NCI-H345 (cell line): ENCODE data around the gene ADM2.

Experiments
- DNase-seq: peaks from one replicate; lab custom pipeline; 2025; lab: John Stamatoyannopoulos, UW

ADM2 gene

DNA sequence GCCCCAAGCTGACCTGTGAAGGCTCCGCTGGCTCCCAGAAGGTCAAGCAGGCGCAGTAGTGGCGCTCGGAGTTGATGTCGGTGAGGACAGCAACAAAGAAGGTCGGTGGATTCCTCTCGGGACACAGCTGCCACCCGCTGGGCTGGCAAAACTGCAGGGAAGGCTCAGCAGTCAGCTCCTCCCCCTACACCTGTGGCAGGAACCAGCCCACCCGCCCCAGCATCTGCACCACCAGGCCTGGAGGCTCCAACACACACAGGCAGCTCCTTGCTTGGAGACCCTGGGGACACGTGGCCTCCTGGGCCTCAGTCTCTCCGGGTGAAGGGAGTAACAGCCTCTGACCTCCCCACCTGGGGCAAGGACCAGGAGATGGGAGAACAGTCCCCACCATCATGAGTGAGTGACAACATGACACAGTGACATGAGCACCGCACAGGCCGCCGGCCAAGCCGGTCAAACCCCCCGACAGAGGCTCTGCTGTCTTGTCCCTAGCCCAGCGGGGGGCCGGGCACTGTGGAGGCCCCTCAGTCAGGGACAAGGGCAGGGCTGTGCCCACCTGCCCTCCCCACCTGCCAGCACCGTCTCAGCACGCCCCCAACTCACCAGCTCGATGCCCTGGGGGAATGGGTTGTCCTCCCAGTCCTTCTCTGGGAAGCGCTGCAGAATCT, 13.4 kb upstream of the ADM2 start:
- no peak for DNase-seq

DNA sequence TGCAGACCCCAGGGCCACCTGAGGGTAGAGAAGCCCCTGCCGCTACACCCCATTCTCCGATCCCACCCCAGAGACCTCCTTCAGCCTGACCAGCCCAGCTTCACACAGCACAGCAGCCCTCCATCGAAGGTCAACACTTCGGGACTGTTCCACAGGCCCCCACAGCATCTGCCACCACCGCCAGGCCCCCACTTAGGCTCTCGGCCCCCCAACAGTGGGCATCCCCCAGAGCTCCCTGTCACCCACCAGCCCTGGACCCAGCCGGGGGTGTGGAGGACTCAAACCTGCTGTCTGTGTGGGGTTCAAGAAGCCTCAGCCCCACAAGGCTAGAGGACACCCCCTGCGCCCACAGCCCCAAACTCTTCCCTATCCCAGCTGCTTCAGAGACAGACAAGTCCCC, 12.7 kb upstream of the ADM2 start:
- DNase-seq, result no peak

- peak; percentile 85 for DNase-seq
These were observed 11.7 kb upstream of the ADM2 start for GRCh38 chr22:50469377-50470305.

- no peak for DNase-seq
These were observed 10.9 kb upstream of the ADM2 start for GRCh38 chr22:50470491-50470890.

GRCh38 chr22:50471197-50471847, 10.0 kb upstream of the ADM2 start:
- DNase-seq, result no peak

- no peak for DNase-seq
These were observed 9.4 kb upstream of the ADM2 start for GRCh38 chr22:50471962-50472361.

DNA sequence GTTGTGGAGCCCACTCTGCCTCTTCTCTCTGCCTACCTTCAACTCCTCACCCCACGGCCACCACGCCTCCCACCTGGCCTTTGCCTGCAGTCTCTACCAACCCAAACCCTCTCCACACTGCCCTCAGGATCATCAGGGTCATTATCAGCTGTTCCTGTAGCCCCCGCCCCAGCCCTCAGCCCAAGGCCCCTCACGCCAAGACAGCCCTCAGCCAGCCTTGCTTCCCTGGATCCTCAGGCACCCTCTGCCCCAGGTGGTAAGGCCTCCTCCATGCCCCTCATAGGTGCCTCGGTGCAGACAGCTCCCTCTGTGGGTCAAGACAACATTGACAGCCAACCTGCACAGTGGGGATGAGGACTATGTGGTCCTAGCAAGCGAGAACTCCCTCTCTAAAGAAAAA, 8.3 kb upstream of the ADM2 start:
- no peak for DNase-seq

DNA sequence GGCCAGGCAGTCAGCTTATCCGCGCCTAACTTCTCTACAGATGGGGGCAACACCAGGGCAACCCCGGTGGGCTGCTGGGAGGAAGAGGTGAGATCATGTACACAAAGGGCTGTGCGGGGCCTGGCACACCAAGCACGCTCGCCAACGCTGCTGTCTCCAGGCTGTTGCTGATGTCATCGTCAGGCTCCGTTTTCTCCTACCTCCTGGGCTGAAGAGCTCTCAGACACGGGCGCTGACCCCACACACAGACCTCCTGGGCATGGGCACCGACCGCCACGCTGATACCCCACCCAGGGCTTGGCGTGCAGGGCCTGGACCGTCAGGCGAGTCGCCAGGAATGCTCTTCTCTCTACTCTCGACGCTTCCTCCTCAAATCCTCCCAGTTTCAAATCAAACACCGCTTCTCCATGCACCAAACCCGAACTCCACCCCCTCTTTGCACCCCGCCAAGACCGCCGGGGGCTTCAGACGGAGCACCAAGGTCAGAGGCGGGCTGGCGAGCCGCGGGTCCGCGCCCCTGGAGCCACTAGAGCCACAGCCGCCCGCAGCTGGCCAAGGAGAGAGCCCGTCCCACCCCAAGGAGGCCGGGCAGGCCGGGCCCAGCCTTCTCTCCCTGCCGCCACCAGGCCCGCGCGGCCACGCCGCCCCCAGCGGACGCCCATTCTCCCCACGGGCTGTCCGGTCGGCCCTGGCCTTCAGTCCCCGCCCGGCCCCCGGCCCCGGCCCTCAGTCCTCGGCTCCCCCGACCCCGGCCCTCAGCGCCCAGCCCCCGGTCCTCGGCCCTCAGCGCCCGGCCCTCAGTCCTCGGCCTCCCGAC, 7.3 kb upstream of the ADM2 start:
- DNase-seq, result no peak

DNA sequence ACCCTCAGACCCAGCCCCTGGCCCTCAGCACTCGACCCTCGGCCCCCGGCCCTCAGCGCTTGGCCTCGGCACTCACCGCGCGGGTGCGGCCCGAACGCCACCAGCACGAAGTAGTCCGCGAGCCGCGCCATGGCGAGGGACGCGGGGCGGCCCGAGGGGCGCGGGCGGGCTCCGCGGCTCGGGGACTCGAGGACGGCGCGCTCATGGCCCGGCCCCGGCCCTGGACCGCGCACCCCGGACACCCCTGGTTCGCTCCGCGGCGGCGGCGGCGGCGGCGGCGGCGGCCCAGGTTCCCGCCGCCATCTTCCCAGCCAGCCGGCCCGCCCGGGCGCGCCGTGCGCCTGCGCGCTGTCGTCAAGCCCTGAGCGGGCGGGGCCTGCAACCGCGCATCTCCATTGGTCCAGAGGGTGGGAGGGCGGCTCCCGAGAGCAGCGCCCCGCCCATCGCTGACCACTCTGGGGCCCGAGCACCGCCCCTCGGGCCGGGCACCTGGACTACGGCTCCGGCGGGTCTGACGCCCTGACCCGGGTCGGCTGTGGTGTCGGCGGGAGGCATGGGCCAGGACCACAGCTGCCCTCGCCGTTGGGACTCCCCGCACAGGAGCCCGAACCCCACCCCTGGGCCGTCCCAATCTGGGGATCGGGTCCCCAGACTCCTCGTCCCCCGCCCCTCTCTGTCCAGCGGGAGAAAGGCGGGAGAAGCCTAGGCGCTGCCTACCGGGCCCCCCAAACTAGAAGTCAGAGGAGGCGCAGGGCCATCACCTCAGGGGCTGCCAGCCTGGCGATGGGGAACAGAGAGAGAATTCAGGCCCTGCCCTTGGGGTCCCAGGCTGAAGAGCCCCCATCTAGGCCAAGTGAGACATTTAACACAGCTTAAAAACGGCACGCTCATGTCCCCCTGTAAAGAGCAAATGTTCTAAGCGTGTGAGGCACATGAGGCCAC, 6.4 kb upstream of the ADM2 start, which contains the start of gene SBF1:
SBF1 (minus strand) TSS at position 326 of the 942 bp plus-strand sequence; CDS start at position 131, 195 bp downstream.
- DNase-seq, result peak; percentile 85

GRCh38 chr22:50475652-50476002, 5.7 kb upstream of the ADM2 start:
- DNase-seq, result no peak

DNA sequence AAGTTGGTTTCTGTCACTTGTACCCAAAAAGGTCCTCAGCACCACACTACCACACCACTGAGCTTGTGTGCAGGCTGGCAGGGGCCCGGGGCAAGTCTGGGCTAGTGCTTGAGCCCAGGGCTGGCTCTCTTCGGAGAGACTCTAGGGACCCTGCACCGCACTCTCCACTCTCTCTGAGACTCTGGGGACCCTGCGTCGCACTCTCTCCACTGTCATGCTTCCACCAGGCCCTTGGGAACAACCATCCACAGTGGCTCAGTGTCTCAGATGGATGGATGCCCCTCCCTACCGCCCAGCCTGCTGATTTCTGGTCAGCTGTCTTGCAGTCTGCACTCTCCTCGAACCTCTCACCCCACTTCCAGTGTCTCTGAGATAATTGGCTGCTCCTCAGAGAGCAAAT, 4.5 kb upstream of the ADM2 start:
- peak; percentile 6 for DNase-seq

GRCh38 chr22:50477923-50478322, 3.4 kb upstream of the ADM2 start:
- DNase-seq, result no peak

DNA sequence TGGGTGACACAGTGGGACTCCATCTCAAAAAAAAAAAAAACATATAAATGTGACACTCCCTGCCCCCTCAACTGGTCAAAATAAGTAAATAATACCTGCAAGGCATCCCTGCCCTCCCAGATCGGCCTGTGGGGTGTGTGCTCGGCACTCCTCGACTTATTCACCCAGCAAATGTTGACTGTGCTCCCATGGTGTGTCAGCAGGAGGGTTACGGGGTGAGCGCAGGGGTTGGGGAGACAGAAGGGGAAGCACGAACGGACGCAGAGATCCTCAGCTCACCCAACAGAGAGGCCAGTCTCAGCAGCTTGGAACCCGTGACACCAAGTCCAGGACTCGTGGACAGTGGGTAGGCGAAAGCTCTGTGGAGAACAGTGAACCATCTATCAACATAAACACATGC, 1.6 kb upstream of the ADM2 start:
- DNase-seq, result peak; percentile 13

- DNase-seq, result no peak
These were observed 301 bp upstream of the ADM2 start for GRCh38 chr22:50481045-50481439.

DNA sequence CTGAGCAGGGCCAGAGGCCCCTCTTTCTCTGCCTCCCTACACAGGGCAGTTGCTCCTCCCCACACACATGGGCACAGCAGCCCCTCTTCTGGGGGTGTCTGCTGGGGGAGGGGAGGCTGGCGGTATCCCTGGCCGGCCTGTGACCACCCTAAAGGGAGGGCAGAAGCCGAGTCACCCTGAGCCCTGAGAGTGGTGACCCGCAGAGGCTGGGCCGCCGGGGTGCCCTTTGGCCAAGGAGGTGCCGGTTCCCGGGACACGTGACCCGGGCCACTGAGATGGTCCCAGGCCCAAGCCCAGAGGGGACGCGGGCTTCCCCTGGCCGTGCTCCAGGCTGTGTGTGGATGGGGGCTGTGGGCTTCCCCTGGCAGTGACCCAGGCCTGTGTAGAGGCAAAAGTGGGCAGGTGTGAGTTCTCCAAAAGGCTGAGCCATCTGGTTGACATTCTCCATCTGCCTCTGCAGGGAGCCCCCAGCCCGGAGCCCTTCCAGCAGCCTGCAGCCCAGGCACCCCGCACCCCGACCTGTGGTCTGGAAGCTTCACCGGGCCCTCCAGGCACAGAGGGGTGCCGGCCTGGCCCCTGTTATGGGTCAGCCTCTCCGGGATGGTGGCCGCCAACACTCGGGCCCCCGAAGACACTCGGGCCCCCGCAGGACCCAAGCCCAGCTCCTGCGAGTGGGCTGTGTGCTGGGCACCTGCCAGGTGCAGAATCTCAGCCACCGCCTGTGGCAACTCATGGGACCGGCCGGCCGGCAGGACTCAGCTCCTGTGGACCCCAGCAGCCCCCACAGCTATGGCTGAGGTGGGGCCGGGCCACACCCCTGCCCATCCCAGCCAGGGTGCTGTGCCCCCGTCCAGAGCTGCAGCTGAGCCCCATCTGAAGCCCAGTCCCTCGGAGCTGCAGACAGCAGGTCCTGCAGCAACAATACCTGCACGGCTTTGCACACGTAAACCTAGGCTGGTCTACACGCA, 1.0 kb downstream of the ADM2 start:
- DNase-seq, result no peak

DNA sequence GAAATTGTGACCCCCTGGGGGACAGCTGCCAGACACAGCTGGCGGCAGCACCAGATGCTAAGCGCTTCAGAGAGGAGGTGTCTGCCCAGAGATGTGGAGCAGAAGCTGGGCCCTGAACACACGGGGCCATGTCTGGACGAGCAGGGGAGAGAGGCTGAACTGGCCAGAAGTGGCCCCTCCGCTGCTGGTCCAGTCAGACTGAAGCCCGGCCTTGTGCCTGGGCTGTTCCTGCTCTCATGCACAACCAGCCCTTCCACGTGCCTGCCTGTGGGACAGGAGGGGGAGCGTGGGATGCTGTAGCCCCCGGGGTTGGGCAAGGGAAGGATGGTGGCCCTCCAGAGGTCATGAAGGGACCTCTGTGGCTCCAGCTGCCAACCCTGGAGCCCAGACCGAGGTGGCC, 1.8 kb downstream of the ADM2 start:
- DNase-seq, result no peak

GRCh38 chr22:50483556-50483955, 2.2 kb downstream of the ADM2 start:
- no peak for DNase-seq

- DNase-seq, result no peak
These were observed 2.9 kb downstream of the ADM2 start for GRCh38 chr22:50483977-50484853.
